IMR-90 (cell line): ENCODE data around the gene LOXL3. TPM values are rescaled to one million over a fixed set of nuclear protein-coding genes. Genes with fewer than 3 reads are reported as not detected.

Experiments used
- ATAC-seq: fragments of 200-7000 bp; cut with Tn5 transposase; 2 replicates; pipeline ENCODE4 v1.9.1; 2020; ENCODE audit warnings: low read depth, mild to moderate bottlenecking, moderate library complexity
- BruUV-seq: library from RNA; stranded (reverse); fragments of 400-500 nt; replicated peaks from 2 replicates; lab custom pipeline; 2021; lab: Mats Ljungman, UMichigan
- CTCF ChIA-PET: fragments of 300-600 bp; formaldehyde crosslinking; extraction: SDS; loops from one replicate; lab custom pipeline; 2021; ENCODE audit warnings: antibody characterized with exemption; lab: Yijun Ruan, JAX
- POLR2A ChIA-PET: fragments of 300-600 bp; sonication (Branson Sonifier 250); formaldehyde crosslinking; loops from one replicate; lab custom pipeline; 2022; ENCODE audit warnings: antibody characterized with exemption; ENCODE audit not compliant: unreplicated experiment; lab: Charles Lee
- DNase-seq: peaks from one replicate; pipeline ENCODE4 v3.0.0; 2013
- H2AFZ ChIP-seq: replicated peaks from 2 replicates; pipeline ENCODE3; 2013; ENCODE audit warnings: low read length, mild to moderate bottlenecking; ENCODE audit not compliant: poor library complexity
- H2AK5ac ChIP-seq: 2 replicates; pipeline ENCODE4 v1.6.1; 2013; ENCODE audit warnings: low read depth, low read length, inconsistent platforms
- H2AK9ac ChIP-seq: replicated peaks from 2 replicates; pipeline ENCODE3; 2013; ENCODE audit warnings: mild to moderate bottlenecking, low read depth, low read length, moderate library complexity; ENCODE audit not compliant: poor library complexity
- H2BK120ac ChIP-seq: 2 replicates; pipeline ENCODE4 v1.6.1; 2013; ENCODE audit warnings: low read depth, low read length, inconsistent platforms
- H2BK15ac ChIP-seq: 3 replicates; pipeline ENCODE4 v1.6.1; 2013; ENCODE audit warnings: low read depth, low read length, inconsistent platforms
- H2BK20ac ChIP-seq: 2 replicates; pipeline ENCODE4 v1.6.1; 2013; ENCODE audit warnings: low read depth, mild to moderate bottlenecking, inconsistent platforms, low read length, moderate library complexity
- H2BK5ac ChIP-seq: 2 replicates; pipeline ENCODE4 v1.6.1; 2013; ENCODE audit warnings: mild to moderate bottlenecking, low read depth, low read length, inconsistent platforms; ENCODE audit not compliant: poor library complexity, severe bottlenecking
- H3K14ac ChIP-seq: replicated peaks from 2 replicates; pipeline ENCODE4 v1.6.1; 2013; ENCODE audit warnings: low read depth, low read length, inconsistent platforms
- H3K18ac ChIP-seq: 2 replicates; pipeline ENCODE4 v1.6.1; 2013; ENCODE audit warnings: low read depth, low read length, control low read depth
- H3K23ac ChIP-seq: 2 replicates; pipeline ENCODE4 v1.6.1; 2013; ENCODE audit warnings: low read depth, low read length, inconsistent platforms
- H3K27ac ChIP-seq: 2 replicates; pipeline ENCODE4 v1.5.1; 2013; ENCODE audit warnings: mild to moderate bottlenecking, control low read depth, low read length; ENCODE audit not compliant: insufficient read depth
- H3K27me3 ChIP-seq: 2 replicates; pipeline ENCODE4 v1.6.1; 2013; ENCODE audit warnings: low read length; ENCODE audit not compliant: control insufficient read depth, insufficient read depth
- H3K36me3 ChIP-seq: 2 replicates; pipeline ENCODE4 v1.6.1; 2013; ENCODE audit warnings: low read length, mixed read lengths; ENCODE audit not compliant: control insufficient read depth, insufficient read depth
- H3K4ac ChIP-seq: 2 replicates; pipeline ENCODE4 v1.6.1; 2013; ENCODE audit warnings: low read depth, low read length, inconsistent platforms
- H3K4me1 ChIP-seq: 2 replicates; pipeline ENCODE4 v1.6.1; 2013; ENCODE audit warnings: low read length, mixed read lengths; ENCODE audit not compliant: control insufficient read depth, insufficient read depth
- H3K4me2 ChIP-seq: 2 replicates; pipeline ENCODE4 v1.6.1; 2013; ENCODE audit warnings: low read depth, mild to moderate bottlenecking, control low read depth, low read length, moderate library complexity
- H3K4me3 ChIP-seq: 2 replicates; pipeline ENCODE4 v1.5.1; 2013; ENCODE audit warnings: low read depth, mild to moderate bottlenecking, control low read depth, low read length, moderate library complexity; ENCODE audit not compliant: insufficient read depth
- H3K56ac ChIP-seq: 2 replicates; pipeline ENCODE4 v1.6.1; 2013; ENCODE audit warnings: low read length, inconsistent platforms; ENCODE audit not compliant: insufficient read depth; ENCODE audit errors: extremely low read depth
- H3K79me1 ChIP-seq, 2 experiments: 2 replicates each; pipeline ENCODE4 v1.6.1; 2013; ENCODE audit warnings: low read length in 2 of 2, inconsistent platforms in 1 of 2, low read depth in 1 of 2
- H3K9ac ChIP-seq: 2 replicates; pipeline ENCODE4 v1.6.1; 2013; ENCODE audit warnings: low read depth, low read length, control low read depth
- H3K9me1 ChIP-seq: 2 replicates; pipeline ENCODE4 v1.6.1; 2013; ENCODE audit warnings: low read length, inconsistent platforms; ENCODE audit not compliant: insufficient read depth
- H3K9me3 ChIP-seq: 2 replicates; pipeline ENCODE4 v1.6.1; 2013; ENCODE audit warnings: low read length; ENCODE audit not compliant: control insufficient read depth, insufficient read depth
- H4K20me1 ChIP-seq: 2 replicates; pipeline ENCODE4 v1.6.1; 2013; ENCODE audit warnings: low read length, inconsistent platforms; ENCODE audit not compliant: insufficient read depth
- H4K5ac ChIP-seq: 2 replicates; pipeline ENCODE4 v1.6.1; 2013; ENCODE audit warnings: mild to moderate bottlenecking, low read depth, low read length, control low read depth
- H4K8ac ChIP-seq, 2 experiments: 2 replicates each; pipeline ENCODE4 v1.6.1; 2013; ENCODE audit warnings: low read depth in 2 of 2, low read length in 2 of 2, control low read depth in 1 of 2, inconsistent platforms in 1 of 2
- H4K91ac ChIP-seq: 2 replicates; pipeline ENCODE4 v1.6.1; 2013; ENCODE audit warnings: low read depth, low read length, inconsistent platforms; ENCODE audit not compliant: insufficient read depth
- CEBPB ChIP-seq: IDR thresholded peaks from 2 replicates; pipeline ENCODE4 v1.6.1; 2012; ENCODE audit warnings: low read depth, low read length, improper control_type of control experiment
- FOS ChIP-seq: fragments of 150-350 bp; IDR thresholded peaks from 2 replicates; pipeline ENCODE4 v1.6.1; 2016; ENCODE audit warnings: low read depth, low read length
- MAFK ChIP-seq: IDR thresholded peaks from 2 replicates; pipeline ENCODE4 v1.6.1; 2012; ENCODE audit warnings: low read depth, low read length, improper control_type of control experiment
- MXI1 ChIP-seq: IDR thresholded peaks from 2 replicates; pipeline ENCODE4 v1.6.1; 2012; ENCODE audit warnings: low read depth, mild to moderate bottlenecking, low read length, moderate library complexity, borderline replicate concordance
- NFE2L2 ChIP-seq: fragments of 150-350 bp; IDR thresholded peaks from 2 replicates; pipeline ENCODE4 v1.6.1; 2016; ENCODE audit warnings: low read depth, mild to moderate bottlenecking, low read length
- RAD21 ChIP-seq: IDR thresholded peaks from 2 replicates; pipeline ENCODE4 v1.6.1; 2012; ENCODE audit warnings: low read length, improper control_type of control experiment
- SMC3 ChIP-seq: fragments of 150-350 bp; IDR thresholded peaks from 2 replicates; pipeline ENCODE4 v1.6.1; 2016; ENCODE audit warnings: low read depth, mild to moderate bottlenecking, antibody characterized with exemption, low read length, moderate library complexity
- WGBS, 2 experiments: methylation state at CpG; one replicate each; pipeline versions ENCODE4 v1.1.5 to v1.1.7; 2013; ENCODE audit warnings: missing lambda C conversion rate in 2 of 2; ENCODE audit not compliant: insufficient read length in 1 of 2; ENCODE audit errors: extremely low coverage in 2 of 2; 5-methylcytosine and 5-hydroxymethylcytosine counted together
- dilution Hi-C: fragments of 300-500 bp; cut with HindIII; formaldehyde crosslinking; loops from one replicate; pipeline ENCODE4 v1.14.3; 2018; ENCODE audit warnings: low sequenced_read_pairs; ENCODE audit not compliant: unreplicated experiment
- in situ Hi-C: fragments of 300-500 bp; cut with MboI; formaldehyde crosslinking; loops from 3 replicates; pipeline ENCODE4 v1.14.3; 2019; ENCODE audit warnings: low sequenced_read_pairs, inconsistent platforms, mixed read lengths
- intact Hi-C: fragments of 100-400 bp; cut with micrococcal nuclease; formaldehyde crosslinking; loops from 2 replicates; pipeline ENCODE4 v1.10.0; 2022
- polyA plus RNA-seq, 3 experiments: library from polyadenylated mRNA; depleted of rRNA; stranded (reverse); fragments of >200 nt; gene quantifications; 2 replicates each; pipeline ENCODE4 v1.2.3, GENCODE V29; 2012; ENCODE audit warnings: low replicate concordance in 1 of 3
- total RNA-seq: library from RNA; depleted of rRNA; stranded (reverse); fragments of >200 nt; gene quantifications from 2 replicates; pipeline ENCODE4 v1.2.3, GENCODE V29; 2012
- TF ChIP-seq, protein P1 (sequence below): fragments of 150-350 bp; IDR thresholded peaks from 2 replicates; pipeline ENCODE4 v1.6.1; 2016; ENCODE audit warnings: low read depth, mild to moderate bottlenecking, low read length, moderate library complexity, borderline replicate concordance

Gene LOXL3
- total and polyA plus RNA-seq, 2 of the 4 experiments (the other 2 are of a cell fraction): 17.9 to 23.4 TPM

DNA sequence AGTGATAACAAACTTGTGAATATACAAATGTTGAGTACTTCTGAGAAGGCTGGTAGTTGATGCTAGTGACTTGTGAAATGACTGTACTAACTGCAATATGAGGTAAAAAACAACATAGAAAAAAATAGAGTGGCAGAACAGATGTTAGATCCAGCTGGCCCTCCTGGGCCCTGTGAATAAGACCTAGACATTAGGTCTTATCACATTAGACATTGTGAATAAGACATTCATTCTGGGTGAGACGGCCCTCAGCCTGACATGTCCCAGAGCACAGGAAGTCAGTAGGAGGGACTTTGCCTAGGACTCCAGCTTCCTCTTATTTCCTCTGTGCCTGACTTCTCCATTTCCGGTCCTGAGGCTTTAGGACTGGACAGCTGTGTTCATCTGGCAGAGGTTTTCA, 23.7 kb upstream of the LOXL3 start:
- no peaks in the 10 kb centered on the region for H3K36me3 ChIP-seq
- H3K4ac ChIP-seq: peak overlapping the region; percentile 91
- ATAC-seq (no peak), DNase-seq (peak; percentile 64)
- TF ChIP-seq MAFK (no peak), CEBPB (no peak), FOS (no peak), NFE2L2 (no peak), SMC3 (no peak), RAD21 (no peak), MXI1 (no peak)
- TF ChIP-seq, protein P1, sequence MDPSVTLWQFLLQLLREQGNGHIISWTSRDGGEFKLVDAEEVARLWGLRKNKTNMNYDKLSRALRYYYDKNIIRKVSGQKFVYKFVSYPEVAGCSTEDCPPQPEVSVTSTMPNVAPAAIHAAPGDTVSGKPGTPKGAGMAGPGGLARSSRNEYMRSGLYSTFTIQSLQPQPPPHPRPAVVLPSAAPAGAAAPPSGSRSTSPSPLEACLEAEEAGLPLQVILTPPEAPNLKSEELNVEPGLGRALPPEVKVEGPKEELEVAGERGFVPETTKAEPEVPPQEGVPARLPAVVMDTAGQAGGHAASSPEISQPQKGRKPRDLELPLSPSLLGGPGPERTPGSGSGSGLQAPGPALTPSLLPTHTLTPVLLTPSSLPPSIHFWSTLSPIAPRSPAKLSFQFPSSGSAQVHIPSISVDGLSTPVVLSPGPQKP: no peak
- peak overlapping the region; percentile 17 to 81; a peak in 3 of 4 replicates for H4K8ac ChIP-seq
- peak overlapping the region; percentile 30; the same call in 1 of the 2 replicates for H3K56ac ChIP-seq
- H2AK5ac ChIP-seq: peak overlapping the region; percentile 65; the same call in 1 of the 2 replicates
- peak overlapping the region; percentile 62; the same call in 1 of the 2 replicates for H3K18ac ChIP-seq
- H4K91ac ChIP-seq: peak overlapping the region; percentile 68
- H2BK5ac ChIP-seq: peak overlapping the region; percentile 98
- no peaks in the 10 kb centered on the region for H3K27me3 ChIP-seq
- H2AK9ac ChIP-seq: no peak overlapping the region
- H3K14ac ChIP-seq: peak overlapping the region; percentile 52; the same call in 1 of the 2 replicates
- no CpG with 5 or more reads among the region's 2 CpGs for WGBS, 2 experiments
- H3K9me3 ChIP-seq: no peaks in the 10 kb centered on the region
- H2AFZ ChIP-seq: peak overlapping the region; percentile 60
- peaks cover 21% of the 10 kb centered on the region for H3K4me1 ChIP-seq
- POLR2A ChIA-PET: no interaction called here
- intact Hi-C loops (loop anchor here (2.0 to 5.0 kb wide), 2 partner anchors 49 to 325 kb away; partner anchors contain the start of genes AUP1 and HTRA2), dilution Hi-C loops (no loop called here), in situ Hi-C loops (loop anchor here (5.0 kb wide), 1 partner anchor 95 kb away; the partner anchor contains the start of genes CCDC142 and TTC31)
- peak overlapping the region; percentile 54 for H4K5ac ChIP-seq
- H2BK15ac ChIP-seq: peak overlapping the region; percentile 75; the same call in 2 of the 3 replicates
- H3K4me2 ChIP-seq: no peak overlapping the region
- no peak overlapping the region for H3K4me3 ChIP-seq
- H3K79me1 ChIP-seq: no peaks in the 10 kb centered on the region
- H3K27ac ChIP-seq: peak overlapping the region; percentile 51; the same call in 1 of the 2 replicates
- H3K23ac ChIP-seq: no peak overlapping the region
- CTCF ChIA-PET: interaction anchor here (0.6 to 1.1 kb wide), 4 partner anchors 9 to 749 kb away, joined by 3 to 8 read pairs (median 4); partner anchors contain the start of genes CCDC142, STAMBP and TTC31
- peak overlapping the region; percentile 90 for H2BK120ac ChIP-seq
- no peaks in the 10 kb centered on the region for H4K20me1 ChIP-seq
- peak overlapping the region; percentile 41; the same call in 1 of the 2 replicates for H2BK20ac ChIP-seq
- no peak overlapping the region for H3K9ac ChIP-seq
- H3K9me1 ChIP-seq: peaks cover 20% of the 10 kb centered on the region; the same call in 1 of the 2 replicates
- BruUV-seq: no TSS peak
